GM12878 (cell line): ENCODE results near the gene MPC2. TPM values are rescaled to one million over a fixed set of nuclear protein-coding genes. Genes with fewer than 3 reads are reported as not detected.

ENCODE experiments used
- CBX3 ChIP-seq: fragments of 200-600 bp; sonication (generic); IDR thresholded peaks from 2 replicates; pipeline ENCODE4 v1.6.1; 2016; ENCODE audit warnings: low read depth, borderline replicate concordance
- JUND ChIP-seq: IDR thresholded peaks from 2 replicates; pipeline ENCODE4 v1.6.1; 2012; ENCODE audit warnings: low read depth, mild to moderate bottlenecking, low read length, improper control_type of control experiment, moderate library complexity
- LARP7 ChIP-seq: fragments of 450-650 bp; IDR thresholded peaks from 2 replicates; pipeline ENCODE4 v1.6.1; 2017; ENCODE audit warnings: mild to moderate bottlenecking
- NFYB ChIP-seq: IDR thresholded peaks from 2 replicates; pipeline ENCODE4 v1.6.1; 2011; ENCODE audit warnings: low read depth, mild to moderate bottlenecking, low read length, improper control_type of control experiment, moderate library complexity; ENCODE audit not compliant: insufficient read depth
- PAX8 ChIP-seq: fragments of 450-650 bp; IDR thresholded peaks from 2 replicates; pipeline ENCODE4 v1.6.1; 2017; ENCODE audit warnings: mild to moderate bottlenecking, moderate library complexity
- polyA plus RNA-seq, 11 experiments: library from polyadenylated mRNA; depleted of rRNA in 4 of 11; unstranded in 6 of 11; stranded (reverse) in 5 of 11; fragments of >200 nt; fragmentation: Nextera tagmentation in 4 of 11; fragmentation: Illumina TruSeq in 1 of 11; extraction: Ambion mirVana in 4 of 11; extraction: Trizol in 1 of 11; gene quantifications; 1 replicate in 1 of 11; 2 replicates in 10 of 11; pipeline versions ENCODE4 v1.2.1 to v1.2.3, GENCODE V29; 2011 to 2016; ENCODE audit warnings: inconsistent platforms in 2 of 11, missing spikeins in 2 of 11, low read depth in 1 of 11
- total RNA-seq, 4 experiments: library from RNA; depleted of rRNA in 3 of 4; stranded (reverse); fragments of >200 nt in 3 of 4; fragmentation: Illumina TruSeq in 1 of 4; extraction: Trizol in 1 of 4; gene quantifications; 2 replicates each; pipeline versions ENCODE4 v1.2.1 to v1.2.3, GENCODE V29; 2013 to 2021
- TF ChIP-seq, protein P1 (sequence below): fragments of 450-650 bp; IDR thresholded peaks from 2 replicates; pipeline ENCODE4 v1.6.1; 2018; ENCODE audit warnings: mild to moderate bottlenecking, low read depth, moderate library complexity; ENCODE audit not compliant: partially characterized antibody
- TF ChIP-seq, protein P2 (sequence below): fragments of 450-650 bp; formaldehyde crosslinking; IDR thresholded peaks from 2 replicates; pipeline ENCODE4 v1.4.0; 2022; ENCODE audit warnings: mild to moderate bottlenecking, moderate library complexity
- TF ChIP-seq, protein P3 (sequence below): IDR thresholded peaks from 2 replicates; pipeline ENCODE4 v1.6.1; 2012; ENCODE audit warnings: low read depth, low read length, improper control_type of control experiment

MPC2 gene
- total and polyA plus RNA-seq, 10 of the 15 experiments (the other 5 are each of a cell fraction or from before 2014, with no cell fraction given) = 22.5 to 164 (median 63.3) TPM

DNA sequence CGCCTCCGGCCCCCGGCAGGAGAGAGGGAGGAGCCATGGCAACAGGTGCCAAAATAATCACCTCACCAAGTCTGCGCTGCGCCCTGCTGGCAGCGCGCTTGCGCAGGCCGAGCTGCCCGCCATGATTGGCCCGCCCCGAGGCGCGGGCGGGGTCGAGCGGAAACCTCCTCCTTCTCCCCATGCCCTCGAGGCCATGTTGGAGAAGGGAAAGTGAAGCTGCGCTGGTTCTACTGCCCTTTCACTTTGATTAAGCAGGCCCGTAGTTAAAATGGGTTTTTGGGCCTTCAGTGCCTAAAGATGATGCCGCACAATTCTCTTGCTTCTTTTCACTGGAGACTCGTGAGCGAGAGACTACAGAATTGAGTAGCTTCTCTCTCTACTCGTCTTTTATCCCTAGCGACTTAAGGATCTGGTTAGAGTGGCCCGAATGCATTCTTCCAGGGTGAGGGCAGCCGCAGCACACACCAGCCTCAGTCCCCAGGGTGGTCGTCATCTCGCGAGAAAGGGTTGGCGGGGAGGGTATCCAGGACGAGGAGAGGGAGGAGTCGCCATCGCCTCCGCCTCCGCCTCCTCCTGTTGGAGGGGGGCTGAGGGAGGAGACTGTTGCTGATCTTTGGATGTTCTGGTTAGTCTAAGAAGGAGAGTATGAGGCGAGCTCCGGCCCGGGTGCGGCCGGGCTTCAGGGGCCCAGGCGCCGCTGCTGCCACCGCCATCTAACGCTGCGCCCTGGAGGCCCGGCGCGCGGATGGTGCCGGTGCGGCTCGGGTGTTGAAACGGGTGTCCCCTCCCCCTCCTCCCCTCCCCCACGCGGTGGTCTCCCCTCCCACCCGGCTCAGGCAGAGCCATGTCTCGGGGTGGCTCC is 573 bp downstream of the MPC2 start, which contains the start of gene DCAF6 (continued):
- peak; percentile 72; the same call in 1 of the 2 replicates for TF ChIP-seq NFYB
- TF ChIP-seq, protein P1, sequence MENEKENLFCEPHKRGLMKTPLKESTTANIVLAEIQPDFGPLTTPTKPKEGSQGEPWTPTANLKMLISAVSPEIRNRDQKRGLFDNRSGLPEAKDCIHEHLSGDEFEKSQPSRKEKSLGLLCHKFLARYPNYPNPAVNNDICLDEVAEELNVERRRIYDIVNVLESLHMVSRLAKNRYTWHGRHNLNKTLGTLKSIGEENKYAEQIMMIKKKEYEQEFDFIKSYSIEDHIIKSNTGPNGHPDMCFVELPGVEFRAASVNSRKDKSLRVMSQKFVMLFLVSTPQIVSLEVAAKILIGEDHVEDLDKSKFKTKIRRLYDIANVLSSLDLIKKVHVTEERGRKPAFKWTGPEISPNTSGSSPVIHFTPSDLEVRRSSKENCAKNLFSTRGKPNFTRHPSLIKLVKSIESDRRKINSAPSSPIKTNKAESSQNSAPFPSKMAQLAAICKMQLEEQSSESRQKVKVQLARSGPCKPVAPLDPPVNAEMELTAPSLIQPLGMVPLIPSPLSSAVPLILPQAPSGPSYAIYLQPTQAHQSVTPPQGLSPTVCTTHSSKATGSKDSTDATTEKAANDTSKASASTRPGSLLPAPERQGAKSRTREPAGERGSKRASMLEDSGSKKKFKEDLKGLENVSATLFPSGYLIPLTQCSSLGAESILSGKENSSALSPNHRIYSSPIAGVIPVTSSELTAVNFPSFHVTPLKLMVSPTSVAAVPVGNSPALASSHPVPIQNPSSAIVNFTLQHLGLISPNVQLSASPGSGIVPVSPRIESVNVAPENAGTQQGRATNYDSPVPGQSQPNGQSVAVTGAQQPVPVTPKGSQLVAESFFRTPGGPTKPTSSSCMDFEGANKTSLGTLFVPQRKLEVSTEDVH = peak; percentile 59
- TF ChIP-seq LARP7 = 0 out of 2 replicates have a peak, but pooled peaks have one; percentile 13
- TF ChIP-seq PAX8 = peak; percentile 52; the same call in 1 of the 2 replicates
- TF ChIP-seq, protein P2, sequence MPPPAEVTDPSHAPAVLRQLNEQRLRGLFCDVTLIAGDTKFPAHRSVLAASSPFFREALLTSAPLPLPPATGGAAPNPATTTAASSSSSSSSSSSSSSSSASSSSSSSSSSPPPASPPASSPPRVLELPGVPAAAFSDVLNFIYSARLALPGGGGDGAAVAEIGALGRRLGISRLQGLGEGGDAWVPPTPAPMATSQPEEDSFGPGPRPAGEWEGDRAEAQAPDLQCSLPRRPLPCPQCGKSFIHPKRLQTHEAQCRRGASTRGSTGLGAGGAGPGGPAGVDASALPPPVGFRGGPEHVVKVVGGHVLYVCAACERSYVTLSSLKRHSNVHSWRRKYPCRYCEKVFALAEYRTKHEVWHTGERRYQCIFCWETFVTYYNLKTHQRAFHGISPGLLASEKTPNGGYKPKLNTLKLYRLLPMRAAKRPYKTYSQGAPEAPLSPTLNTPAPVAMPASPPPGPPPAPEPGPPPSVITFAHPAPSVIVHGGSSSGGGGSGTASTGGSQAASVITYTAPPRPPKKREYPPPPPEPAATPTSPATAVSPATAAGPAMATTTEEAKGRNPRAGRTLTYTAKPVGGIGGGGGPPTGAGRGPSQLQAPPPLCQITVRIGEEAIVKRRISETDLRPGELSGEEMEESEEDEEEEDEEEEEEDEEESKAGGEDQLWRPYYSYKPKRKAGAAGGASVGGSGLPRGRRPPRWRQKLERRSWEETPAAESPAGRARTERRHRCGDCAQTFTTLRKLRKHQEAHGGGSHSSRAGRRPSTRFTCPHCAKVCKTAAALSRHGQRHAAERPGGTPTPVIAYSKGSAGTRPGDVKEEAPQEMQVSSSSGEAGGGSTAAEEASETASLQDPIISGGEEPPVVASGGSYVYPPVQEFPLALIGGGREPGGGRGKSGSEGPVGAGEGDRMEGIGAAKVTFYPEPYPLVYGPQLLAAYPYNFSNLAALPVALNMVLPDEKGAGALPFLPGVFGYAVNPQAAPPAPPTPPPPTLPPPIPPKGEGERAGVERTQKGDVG (CRISPR knock-in tag) = no peak
- no peak for TF ChIP-seq CBX3
- no peak for TF ChIP-seq JUND
- TF ChIP-seq, protein P3, sequence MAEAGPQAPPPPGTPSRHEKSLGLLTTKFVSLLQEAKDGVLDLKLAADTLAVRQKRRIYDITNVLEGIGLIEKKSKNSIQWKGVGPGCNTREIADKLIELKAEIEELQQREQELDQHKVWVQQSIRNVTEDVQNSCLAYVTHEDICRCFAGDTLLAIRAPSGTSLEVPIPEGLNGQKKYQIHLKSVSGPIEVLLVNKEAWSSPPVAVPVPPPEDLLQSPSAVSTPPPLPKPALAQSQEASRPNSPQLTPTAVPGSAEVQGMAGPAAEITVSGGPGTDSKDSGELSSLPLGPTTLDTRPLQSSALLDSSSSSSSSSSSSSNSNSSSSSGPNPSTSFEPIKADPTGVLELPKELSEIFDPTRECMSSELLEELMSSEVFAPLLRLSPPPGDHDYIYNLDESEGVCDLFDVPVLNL = peak; percentile 34; the same call in 1 of the 2 replicates
- TF ChIP-seq, all 136 proteins: peak for 65
